H4 (cell line): ENCODE results near the gene LZTFL1. TPM values are rescaled to one million over a fixed set of nuclear protein-coding genes. Genes with fewer than 3 reads are reported as not detected.

Source experiments
- DNase-seq: peaks from one replicate; pipeline ENCODE4 v3.0.0-alpha.2; 2015; ENCODE audit warnings: low spot score
- total RNA-seq: library from RNA; depleted of rRNA; stranded (reverse); fragments of >200 nt; shearing (Covaris generic); gene quantifications from 2 replicates; pipeline ENCODE4 v1.2.3, GENCODE V29; 2014

The LZTFL1 gene
- total RNA-seq, 1 experiment from 2014 or later: 10.1 TPM

GRCh38 chr3:45807681-45808540, 34.0 kb downstream of the LZTFL1 start:
- DNase-seq: no peak

GRCh38 chr3:45807133-45807532, 34.8 kb downstream of the LZTFL1 start:
- no peak for DNase-seq

GRCh38 chr3:45806072-45806471, 35.8 kb downstream of the LZTFL1 start:
- no peak for DNase-seq

- DNase-seq: no peak
Observed at GRCh38 chr3:45803252-45803935, 38.5 kb downstream of the LZTFL1 start.

GRCh38 chr3:45802146-45802545, 39.8 kb downstream of the LZTFL1 start:
- DNase-seq: no peak

GRCh38 chr3:45800611-45801010, 41.3 kb downstream of the LZTFL1 start:
- no peak for DNase-seq

GRCh38 chr3:45799586-45799985, 42.3 kb downstream of the LZTFL1 start:
- DNase-seq: no peak

- no peak for DNase-seq
Observed at GRCh38 chr3:45798034-45798433, 43.9 kb downstream of the LZTFL1 start.

- no peak for DNase-seq
Observed at GRCh38 chr3:45796902-45797637, 44.8 kb downstream of the LZTFL1 start.

- DNase-seq: no peak
Observed at GRCh38 chr3:45795882-45796765, 45.8 kb downstream of the LZTFL1 start, which contains the start of gene SLC6A20. TSS of gene SLC6A20 (minus strand) at chr3:45796536. CDS start at chr3:45796419, 117 bp downstream.

GRCh38 chr3:45795509-45795881, 46.4 kb downstream of the LZTFL1 start:
- no peak for DNase-seq

- DNase-seq: no peak
Observed at GRCh38 chr3:45794660-45795059, 47.3 kb downstream of the LZTFL1 start.

GRCh38 chr3:45794177-45794560, 47.8 kb downstream of the LZTFL1 start:
- no peak for DNase-seq

GRCh38 chr3:45793482-45794176, 48.3 kb downstream of the LZTFL1 start:
- peak; percentile 6 for DNase-seq

- DNase-seq: no peak
Observed at GRCh38 chr3:45792516-45793172, 49.3 kb downstream of the LZTFL1 start.

GRCh38 chr3:45792036-45792435, 49.9 kb downstream of the LZTFL1 start:
- DNase-seq: no peak

GRCh38 chr3:45790596-45790995, 51.3 kb downstream of the LZTFL1 start:
- DNase-seq: no peak

GRCh38 chr3:45789235-45789812, 52.6 kb downstream of the LZTFL1 start:
- DNase-seq: no peak

- DNase-seq: no peak
Observed at GRCh38 chr3:45787551-45787950, 54.4 kb downstream of the LZTFL1 start.
